HG03460 (cell line): ENCODE results near the gene VEGFC.

ENCODE experiments used
- ATAC-seq: cut with Tn5 transposase; IDR thresholded peaks from one replicate; pipeline ENCODE4 v1.9.1; 2021; ENCODE audit not compliant: unreplicated experiment

VEGFC gene

DNA sequence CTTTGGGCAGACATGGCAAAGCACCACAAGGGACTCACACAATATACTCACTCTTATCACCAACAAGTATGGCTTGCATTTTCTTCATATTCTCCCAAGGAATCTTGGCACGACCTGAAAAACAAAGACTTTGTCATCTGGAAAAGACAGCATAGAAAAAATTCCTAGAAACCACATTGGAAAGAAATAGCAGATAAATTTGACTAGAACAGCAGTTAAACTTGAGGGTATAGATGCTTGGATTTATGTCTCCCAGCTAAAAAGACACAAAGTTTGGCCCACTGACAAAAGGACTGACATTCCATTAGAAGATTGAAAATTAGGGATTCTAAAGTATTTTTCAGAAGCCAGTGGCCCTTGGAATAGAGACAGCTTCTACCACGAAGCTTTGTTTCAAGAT, 6.9 kb upstream of the VEGFC start:
- ATAC-seq = no peak

DNA sequence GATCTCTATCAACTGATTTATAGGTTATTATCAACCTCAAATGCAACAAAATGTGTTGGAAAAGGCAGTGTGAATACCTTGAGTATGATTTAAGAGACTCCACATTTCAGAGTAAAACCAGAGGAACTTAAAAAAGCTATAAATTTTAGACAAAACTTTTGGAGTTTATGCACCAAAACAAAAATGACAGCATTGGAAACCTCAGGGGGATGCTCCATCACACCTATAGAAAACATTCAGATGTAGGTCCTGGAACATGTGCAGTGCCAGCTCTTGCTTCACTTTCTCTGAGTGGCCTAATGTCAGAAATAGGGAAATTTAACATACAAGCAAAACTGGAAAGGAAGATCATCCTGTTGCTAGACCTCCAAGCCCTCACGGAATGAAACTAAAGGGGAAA, 5.8 kb upstream of the VEGFC start:
- no peak for ATAC-seq

DNA sequence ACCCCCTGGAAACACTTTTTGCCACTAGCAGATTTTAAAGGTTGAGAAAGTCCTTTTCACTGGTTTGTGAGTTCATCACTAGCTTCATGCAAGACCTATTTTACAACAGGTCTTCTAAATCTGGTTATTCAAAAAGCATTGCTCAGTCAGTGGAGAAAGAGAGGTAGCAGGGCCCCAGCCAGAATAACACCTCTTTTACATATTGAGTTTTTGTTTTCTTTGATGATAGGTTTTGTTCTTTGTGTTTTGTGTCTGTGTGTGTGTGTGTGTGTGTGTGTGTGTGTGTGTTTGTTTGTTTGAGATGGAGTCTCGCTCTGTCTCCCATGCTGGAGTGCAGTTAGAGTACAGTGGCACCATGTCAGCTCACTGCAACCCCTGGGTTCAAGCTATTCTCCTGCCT, 2.7 kb upstream of the VEGFC start:
- no peak for ATAC-seq

DNA sequence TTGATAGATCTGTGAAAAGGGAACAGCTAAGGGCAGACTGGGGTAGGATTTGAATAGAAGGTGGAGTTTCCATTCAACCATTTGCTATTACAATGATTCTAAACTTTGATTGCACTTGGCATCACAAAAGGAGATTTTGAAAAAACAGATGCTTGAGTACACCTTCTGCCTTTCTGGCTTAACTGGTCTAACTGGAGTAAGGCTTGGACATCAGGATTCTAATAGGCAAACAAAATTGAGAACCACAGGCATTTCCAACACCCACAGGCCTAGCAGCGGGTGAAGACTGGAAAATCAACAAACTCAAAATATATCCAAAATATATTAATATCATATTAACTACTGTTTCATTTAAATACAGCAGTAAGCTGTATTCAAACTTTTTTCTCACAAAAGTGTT, 1.9 kb upstream of the VEGFC start:
- ATAC-seq = no peak

DNA sequence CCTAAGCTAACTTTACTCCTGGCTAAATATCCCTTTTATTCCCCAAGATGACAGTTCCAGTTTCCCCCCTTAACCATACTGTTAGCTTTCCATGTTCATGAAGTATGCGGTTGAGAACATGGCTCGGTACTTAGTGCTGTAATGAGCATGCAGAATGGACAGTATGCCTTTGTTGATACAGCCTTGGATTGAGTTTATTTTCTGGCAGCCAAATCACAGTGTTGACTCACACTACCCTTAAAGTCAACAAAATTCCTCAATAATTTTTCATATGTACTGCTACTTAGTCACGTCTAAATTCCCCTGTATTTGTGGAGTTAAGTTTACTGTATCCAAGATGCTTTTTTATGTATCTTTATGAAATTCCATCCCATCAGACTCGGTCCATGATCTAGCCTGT, 1.4 kb upstream of the VEGFC start:
- ATAC-seq = no peak

DNA sequence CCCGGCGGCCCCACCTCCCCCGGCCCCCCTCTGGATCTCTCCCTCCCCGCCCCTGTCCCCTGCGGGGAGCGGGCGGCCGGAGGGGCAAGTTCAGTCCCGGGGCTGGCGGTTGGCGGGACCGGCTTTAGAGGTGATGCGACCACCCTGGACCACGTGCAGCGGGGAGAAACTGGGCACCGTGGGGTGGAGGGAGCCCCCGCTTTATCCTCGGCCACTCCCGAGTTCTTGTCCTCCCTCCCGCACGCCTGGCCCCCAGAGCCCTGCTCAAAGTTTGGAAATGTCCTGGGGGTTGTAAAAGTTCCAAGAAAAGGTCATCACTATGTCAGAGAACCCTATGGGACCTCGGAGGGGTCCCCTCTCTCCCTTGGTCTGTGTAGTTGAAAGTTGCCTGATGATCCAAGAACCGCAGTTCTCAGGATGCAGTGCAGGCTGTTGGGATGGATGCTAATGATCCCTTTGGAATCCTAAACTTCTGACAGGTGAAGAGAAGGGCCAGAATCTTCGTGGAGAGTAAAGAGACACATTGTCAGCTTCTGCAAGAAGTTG, 411 bp upstream of the VEGFC start:
- no peak for ATAC-seq

DNA sequence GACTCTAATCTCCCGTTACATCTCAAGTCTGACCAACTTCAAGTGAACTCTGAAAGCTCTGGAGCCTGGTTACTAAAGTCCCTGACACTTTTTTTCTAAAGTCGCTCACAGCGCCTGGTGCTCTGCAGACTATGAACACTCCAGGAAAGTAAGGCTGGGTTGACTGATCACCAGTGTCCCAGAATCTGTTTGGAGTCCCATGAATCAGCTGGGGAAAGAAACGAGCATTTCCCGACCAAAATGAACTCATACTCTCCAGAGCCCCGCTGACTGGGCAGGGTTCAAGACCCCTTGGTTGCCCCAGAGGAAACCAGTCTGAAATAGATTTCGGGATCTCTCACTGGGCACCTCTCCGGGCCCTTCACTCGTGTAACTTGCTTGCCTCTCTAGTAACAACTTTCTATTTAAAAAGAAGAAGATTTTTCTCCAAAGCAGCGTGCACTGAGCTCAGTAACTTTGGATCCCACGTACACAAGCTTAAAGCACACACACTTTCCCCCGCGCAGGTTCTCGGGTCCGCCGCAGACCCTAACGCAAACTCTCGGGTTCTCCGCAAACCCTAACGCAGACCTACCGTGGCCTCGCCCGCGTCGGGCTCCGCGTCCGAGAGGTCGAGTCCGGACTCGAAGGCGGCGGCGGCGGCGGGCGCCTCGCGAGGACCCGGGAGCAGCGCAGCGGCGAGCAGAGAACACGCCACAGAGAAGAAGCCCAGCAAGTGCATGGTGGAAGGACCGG, 964 bp downstream of the VEGFC start:
- no peak for ATAC-seq

DNA sequence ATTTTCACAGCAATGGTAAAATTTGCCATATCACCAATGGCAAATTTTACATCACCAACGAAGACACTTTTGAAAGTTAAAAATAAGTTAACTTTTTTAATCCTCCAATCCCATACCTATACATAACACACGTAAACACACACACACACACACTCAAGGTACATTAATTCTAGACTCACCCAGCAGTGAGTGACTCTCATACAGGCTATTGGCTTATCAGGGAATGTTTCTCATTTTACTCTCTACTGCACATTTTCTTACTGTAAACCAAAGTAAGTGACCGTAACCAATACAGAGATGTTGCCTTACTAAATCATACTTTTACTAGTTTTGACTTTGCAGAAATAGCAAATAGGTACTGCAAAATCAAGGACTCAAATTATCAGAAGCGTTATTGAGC, 2.3 kb downstream of the VEGFC start:
- no peak for ATAC-seq

DNA sequence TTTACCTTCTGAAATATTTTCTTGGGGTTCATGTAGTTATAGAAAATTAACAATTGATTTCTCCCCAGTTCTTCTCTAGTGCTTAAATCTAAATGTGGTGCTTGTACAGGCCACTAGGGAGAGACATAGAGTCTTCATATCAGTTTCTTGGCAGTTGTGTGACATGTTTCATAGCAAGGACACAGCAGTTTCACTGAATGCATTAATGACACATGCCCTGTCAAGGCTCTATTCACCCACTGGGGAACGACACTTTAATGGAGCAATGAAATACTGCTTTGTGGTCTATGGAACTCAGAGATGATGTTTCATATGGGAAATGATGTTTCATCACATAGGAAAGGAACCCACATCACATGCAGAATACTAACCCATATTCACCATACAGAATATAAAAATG, 2.8 kb downstream of the VEGFC start:
- ATAC-seq = peak; percentile 56

DNA sequence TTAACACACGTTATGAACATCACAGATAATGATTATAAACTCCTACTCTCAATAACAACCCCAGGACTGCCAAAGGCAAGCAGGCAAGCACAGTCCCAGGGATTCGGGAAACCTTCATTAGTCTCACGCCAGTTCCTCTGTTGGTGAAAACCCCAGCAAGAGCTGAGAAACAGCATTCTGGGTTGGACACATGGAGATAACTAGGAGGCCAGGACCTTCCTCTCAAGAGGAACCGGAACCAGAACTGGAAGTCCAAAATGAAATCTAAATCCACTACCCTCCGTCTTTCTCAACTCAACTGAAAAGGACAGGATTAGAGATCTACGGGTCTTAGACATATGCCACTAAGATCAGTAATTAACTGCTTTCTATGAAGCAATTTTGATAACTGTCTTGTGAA, 3.8 kb downstream of the VEGFC start:
- ATAC-seq = no peak

DNA sequence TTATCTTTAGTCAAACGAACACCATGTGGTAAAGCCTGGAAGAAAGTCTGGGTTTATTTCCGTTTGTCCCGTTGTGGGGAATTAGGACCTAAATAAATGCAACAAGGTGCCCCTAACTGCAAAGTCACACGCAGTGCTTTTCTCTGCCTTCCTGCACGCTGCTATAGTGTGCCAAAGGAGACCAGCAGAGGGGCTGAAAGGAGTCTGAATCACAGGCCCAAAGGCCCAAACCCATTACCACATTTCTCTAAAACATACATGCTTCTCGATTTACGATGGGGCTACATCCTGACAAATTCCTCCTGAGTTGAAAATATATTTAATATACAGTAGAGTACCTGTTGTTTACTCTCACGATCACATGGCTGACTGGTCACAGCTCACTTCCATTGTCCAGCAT, 4.5 kb downstream of the VEGFC start:
- no peak for ATAC-seq

DNA sequence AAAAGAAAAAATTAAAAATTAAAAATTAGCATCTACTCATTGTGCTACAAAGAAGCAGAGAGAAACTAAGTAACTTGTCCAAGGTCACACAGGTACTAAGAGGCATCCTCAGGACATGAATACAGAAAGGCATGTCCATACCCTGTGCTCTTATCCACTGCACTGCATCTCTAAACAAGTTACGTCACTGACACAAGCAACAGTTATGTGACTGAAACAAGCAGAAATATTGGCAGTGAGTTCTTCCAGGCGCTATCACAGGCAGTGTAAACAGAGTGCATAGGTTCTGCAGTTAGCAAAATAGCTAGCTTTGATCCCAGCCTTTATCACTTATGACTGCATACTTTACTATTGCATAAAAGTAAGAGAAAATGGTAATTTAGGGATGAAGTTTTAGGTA, 7.9 kb downstream of the VEGFC start:
- ATAC-seq = no peak

DNA sequence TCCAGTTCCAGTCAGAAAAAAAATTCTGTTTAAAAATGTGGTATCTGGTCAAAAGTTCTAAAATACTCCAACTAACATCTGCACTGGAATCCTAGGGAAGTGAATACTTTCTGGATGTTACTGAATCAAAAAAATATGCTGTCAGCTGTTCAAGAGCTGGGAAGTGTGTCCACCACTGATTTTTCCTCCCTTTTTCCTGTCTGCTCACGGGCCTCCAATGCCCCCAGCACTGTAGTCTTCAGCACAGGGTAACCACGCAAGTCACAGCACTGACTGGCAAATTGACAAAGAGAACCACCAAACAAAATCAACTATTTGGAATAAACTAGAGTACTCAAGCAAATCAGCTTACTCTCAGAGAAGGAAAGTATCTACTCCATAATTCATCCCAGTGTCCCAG, 9.9 kb downstream of the VEGFC start:
- ATAC-seq = no peak

DNA sequence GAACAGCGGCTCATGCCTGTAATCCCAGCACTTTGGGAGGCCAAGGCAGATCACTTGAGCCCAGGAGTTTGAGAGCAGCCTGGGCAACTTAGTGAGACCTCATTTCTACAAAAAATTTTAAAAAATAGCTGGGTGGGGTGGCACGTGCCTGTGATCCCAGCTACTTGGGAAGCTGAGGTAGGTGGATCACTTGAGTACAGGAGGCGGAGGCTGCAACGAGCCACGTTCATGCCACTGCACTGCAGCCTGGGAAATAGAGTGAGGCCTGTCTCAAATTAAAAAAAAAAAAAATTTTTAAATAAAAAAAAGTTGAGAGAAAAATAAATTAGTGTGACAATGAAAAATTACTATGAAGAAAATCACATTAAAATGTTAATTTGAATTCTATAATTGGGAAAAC, 10.5 kb downstream of the VEGFC start:
- no peak for ATAC-seq

DNA sequence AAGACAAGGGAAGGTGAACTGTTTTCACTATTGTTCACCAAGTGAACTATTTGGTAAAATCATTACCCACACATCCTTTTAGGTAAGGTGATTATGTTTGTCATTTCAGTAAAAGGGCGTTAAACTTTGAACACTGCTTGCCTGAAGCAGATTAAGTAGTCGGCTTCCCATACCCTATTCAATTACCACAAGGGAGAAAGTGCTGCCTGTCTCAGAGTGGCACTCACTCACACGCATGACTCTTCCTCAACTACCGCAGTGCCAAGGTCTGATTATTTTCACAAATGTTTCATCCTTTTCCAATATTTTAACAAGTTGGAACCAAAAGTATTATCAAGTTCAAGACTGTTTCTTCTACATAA, 11.0 kb downstream of the VEGFC start:
- ATAC-seq = no peak

DNA sequence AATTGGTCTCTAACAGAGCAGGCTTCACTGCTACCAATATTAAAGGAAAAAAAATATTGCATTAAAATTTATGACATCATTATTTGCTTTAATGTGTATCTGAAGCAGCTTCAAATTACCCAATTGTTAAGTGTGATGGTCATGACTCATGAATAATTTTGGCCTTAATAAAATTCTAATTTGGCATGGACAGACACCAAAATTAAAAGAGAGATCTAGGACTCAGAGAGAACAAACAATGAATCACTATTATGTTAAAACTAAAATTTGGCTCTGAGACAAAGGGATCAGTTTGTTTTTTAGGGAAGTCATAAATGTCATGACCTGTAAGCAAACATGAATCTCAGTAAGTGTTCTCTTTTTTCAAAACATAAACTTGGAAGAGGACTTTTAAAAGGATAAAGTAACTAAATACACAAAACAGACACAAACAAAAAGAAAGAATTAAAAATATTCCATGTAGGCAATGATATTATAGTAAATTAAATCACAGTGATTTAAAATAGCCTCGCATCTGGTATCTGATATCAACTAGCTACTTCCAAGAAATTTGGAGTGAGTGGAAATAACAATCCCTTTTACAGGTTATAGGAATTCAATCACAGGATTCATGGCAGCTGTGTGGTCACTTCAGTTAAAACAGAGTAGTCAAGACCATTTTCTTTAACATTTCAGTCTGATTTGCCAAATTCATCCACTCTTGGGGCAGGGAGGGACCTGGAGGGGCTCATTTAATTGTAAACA, 11.6 kb downstream of the VEGFC start:
- no peak for ATAC-seq

DNA sequence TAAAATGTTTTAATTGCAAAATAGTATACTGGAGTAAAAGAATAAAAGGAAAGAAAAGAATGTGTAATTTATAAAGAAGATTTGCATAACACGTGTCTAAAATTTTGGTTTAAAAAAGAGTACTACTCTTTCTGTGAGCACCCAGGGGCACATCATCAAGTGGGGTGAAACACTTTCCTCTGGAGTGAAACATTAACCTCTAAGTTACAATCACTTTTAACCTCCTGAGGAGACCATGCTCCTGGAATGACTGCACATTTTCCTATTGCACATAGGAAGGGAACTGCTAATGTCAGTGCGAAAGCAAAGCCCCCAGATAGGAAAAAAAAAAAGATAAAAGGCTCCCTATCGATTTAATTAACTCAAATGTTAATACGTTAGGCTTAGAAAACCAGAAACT, 13.3 kb downstream of the VEGFC start:
- ATAC-seq = no peak

DNA sequence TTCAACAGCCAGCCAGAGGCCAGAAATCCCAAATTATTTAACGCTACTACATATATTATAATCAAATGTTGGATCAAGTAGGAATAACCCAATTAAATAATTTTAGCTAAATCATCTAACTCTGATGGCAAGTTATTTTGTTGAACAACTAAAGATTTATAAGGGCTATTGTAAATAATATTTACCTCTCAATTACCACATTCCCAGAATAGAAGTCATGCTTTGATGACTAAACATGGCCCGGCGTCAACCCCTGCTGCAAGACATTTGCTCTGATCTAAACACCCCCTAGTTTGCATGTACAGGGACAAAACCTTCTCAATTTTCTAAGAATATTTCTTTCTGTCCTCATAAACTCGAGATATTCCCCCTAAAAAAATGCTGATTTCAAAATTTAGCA, 14.2 kb downstream of the VEGFC start:
- no peak for ATAC-seq

DNA sequence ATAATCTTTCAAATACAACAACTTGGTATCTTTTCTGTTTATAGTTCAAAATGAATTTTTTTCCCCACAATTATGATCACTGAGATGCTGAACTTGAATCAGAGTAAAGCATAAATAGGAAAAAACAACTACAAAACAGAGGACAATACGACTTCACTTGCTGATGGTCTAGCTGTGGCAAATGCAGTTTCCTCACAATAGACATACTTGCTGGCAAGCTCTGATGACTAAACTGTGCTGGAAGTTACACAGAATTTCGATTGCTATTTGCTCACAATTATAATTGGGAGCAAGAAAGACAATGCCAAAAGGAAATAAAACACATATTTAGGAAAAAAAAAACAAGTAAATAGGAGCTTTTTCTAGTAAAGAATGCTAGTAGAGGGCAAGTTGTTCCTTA, 14.7 kb downstream of the VEGFC start:
- ATAC-seq = no peak

DNA sequence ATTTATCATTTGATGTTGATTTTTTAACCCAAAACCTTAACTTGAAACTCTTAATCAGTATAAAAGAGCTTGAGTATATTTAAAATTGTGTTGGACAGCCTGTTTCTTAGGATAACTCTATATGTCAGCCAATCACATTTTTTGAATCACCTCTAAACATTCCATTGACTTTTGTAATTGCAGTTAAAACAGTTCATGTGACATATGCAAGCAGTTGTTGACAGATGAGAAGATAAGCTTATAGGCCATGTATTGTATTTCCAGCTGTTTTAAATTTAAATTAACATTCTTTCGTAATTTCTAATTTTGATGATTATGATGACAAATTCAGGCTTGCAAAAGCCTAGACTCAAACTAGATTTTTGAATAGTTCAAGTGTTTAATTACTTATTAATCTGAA, 17.4 kb downstream of the VEGFC start:
- ATAC-seq = no peak

DNA sequence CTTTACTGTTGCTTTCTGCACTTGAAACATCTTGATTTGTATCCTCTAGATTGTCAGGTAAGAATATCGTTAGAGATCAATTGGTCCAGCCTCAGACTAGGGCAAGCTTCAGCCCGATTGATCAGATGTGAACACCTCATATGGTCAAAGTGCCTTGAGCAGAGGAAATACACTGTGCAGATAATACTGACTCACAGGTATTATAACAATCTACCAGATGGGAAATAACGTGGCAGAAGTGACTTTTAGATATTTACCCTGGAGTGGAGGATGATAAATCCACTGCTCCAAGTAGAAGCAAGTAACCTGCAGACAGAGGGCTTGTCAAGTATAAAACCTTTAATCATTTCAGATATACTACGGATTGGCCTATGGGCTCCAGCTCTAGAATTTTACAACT, 17.9 kb downstream of the VEGFC start:
- ATAC-seq = no peak

DNA sequence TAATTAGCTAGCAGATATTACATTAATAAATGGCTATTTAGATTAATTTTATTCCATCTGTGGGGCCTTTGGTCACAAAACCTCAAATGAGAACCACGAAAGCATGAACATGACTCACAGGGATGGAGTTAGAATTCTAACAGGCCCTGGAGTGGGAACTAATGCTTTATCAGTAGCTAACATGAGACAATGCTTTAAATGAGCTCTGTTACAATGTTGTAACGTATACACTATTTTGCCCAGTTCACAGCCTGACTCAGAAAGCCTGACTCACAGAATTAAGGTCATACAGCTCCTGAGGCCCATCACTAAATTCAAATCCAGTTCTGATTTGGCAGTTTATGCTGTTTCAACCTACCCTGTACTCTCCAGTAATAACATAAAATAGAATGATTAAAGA, 23.2 kb downstream of the VEGFC start:
- no peak for ATAC-seq

DNA sequence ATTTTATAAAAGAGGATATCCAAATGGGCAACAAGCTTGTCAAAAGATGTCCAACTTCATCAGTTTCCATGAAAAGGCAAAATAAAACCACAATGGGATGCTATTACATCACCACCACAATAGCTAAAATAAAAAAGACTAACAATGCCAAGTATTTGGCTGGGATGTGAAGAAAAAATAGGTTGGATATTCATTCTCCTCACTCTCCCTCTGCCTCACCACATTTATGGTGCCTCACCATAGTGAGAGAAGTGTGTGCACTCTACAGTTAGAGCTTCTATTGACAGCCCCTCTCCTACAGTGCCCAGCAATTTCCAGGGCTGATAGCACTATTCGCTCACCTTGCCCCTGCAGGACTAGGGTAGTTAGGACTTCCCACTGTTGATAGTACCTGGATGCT, 25.5 kb downstream of the VEGFC start:
- no peak for ATAC-seq
